Measurements from ENCODE around the gene PTBP3. TPM values are rescaled to one million over a fixed set of nuclear protein-coding genes. Genes with fewer than 3 reads are reported as not detected.

PTBP3 gene
- polyA plus RNA-seq, 2 of the 4 experiments (the other 2 are of a cell fraction) = 55.7 to 105 TPM

DNA sequence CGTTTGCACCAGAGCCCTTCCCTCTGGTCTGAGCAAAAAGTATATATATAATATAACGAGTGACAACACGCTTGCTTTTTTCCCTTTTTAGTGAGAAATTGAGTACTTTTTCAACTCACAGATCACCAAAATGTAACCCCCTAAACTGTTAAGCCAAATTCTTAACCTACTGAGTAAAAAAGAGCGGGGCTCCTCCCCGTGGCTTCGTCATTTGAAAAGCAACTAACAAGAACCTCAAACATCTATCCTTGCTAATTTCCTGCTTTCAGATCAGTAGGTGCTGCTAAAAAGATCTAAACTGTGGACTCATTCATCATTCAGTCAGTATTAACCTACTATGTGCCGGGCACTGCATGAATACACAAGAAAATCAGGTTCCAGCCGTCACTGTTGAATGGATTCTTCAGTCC is 1.0 kb upstream of the PTBP3 start:
- CTCF ChIA-PET = interaction anchor here (1.0 to 2.7 kb wide), 14 partner anchors 17 to 575 kb away, joined by 3 to 19 read pairs (median 6); no protein-coding TSS in a partner anchor
- Histone ChIP-seq H3K9me3 (no peaks in the 10 kb centered on the region), H3K4me2 (peak overlapping the region; percentile 84), H3K4me3 (peak overlapping the region; percentile 49), H3K4me1 (peaks cover 49% of the 10 kb centered on the region), H3K27ac (peak overlapping the region; percentile 94 to 97)
- DNase-seq (ENCODE audit: low read depth in 1 of 2, low spot score in 1 of 2) = peak in 1 of 2 experiments; percentile 51
- 3% methylated on average over 8 of the region's 8 CpGs for WGBS (ENCODE audit: missing lambda C conversion rate)
- 0 out of 6 replicates have a peak, but pooled peaks of 1 of the 2 experiments have one; percentile 2 for ATAC-seq
- POLR2A ChIA-PET = interaction anchor here (0.8 to 1.9 kb wide), 8 partner anchors 12 to 236 kb away, joined by 4 to 22 read pairs (median 9); partner anchors contain the start of genes HSDL2 and SUSD1
- FAIRE-seq = no peak
- TF ChIP-seq NPAS2 (CRISPR knock-in tag; IDR thresholded peaks at IDR 0.05; ENCODE audit: borderline replicate concordance) = no peak
- TF ChIP-seq RAD21 (conservative IDR thresholded peaks at IDR 0.05 in 1 of 2, IDR thresholded peaks at IDR 0.05 in 1 of 2) = 0 out of 5 replicates have a peak, but pooled peaks of 1 of the 2 experiments have one; percentile 7
- TF ChIP-seq, protein P1, sequence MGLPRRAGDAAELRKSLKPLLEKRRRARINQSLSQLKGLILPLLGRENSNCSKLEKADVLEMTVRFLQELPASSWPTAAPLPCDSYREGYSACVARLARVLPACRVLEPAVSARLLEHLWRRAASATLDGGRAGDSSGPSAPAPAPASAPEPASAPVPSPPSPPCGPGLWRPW (IDR thresholded peaks at IDR 0.05) = no peak

DNA sequence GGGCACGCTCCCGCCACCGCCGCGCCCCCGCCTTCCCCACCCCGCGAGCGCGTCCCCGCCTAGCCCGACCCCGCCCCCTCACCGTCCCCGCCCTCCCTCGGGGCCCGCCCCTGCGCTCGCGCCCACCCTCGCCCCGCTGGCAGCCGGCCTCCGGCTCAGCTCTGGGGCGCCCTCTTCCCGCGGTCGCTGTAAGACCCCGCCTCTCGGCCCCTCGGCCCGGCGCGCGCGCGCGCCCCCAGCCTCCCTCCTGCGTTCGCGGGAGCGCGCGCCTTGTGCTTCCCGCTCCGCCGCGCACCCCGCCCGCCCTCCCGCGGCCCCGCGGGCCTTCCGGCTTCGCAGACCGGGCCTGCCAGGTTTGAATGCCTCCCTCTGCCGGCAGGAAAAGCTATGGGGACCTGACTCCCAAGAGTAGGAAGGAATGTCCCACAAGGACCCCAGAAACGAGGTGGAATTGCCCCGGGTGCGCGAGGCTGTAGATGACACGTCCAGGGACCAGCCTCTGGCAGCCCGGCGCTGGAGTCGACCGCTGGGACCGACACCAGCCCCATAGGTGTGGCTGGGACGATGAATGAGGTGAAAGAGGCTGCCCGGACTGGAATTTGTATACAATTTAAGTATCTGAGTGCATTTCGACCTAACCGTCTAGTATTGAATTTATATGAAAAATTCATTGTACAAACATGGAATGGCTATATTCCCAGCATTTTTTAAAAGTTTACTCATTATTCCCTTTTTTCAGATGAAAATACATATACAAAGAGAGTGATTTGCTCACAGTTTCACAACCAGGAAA is 416 bp upstream of the PTBP3 start:
- 1% methylated on average over 13 of the region's 72 CpGs for WGBS (ENCODE audit: missing lambda C conversion rate)
- POLR2A ChIA-PET = interaction anchor here (0.6 to 1.9 kb wide), 21 partner anchors 8 to 246 kb away, joined by 3 to 22 read pairs (median 5); partner anchors contain the start of genes HSDL2 and SUSD1
- ATAC-seq (peak; percentile 68 to 78), DNase-seq (ENCODE audit: low read depth in 1 of 2, low spot score in 1 of 2) (peak; percentile 90 to 95), FAIRE-seq (no peak)
- peak overlapping the region; percentile 97 for H3K27ac ChIP-seq
- peak overlapping the region; percentile 84 for H3K4me2 ChIP-seq
- peaks cover 44% of the 10 kb centered on the region for H3K4me1 ChIP-seq
- no peaks in the 10 kb centered on the region for H3K9me3 ChIP-seq
- CTCF ChIA-PET = interaction anchor here (0.5 to 2.5 kb wide), 37 partner anchors 9 to 574 kb away, joined by 3 to 19 read pairs (median 4); no protein-coding TSS in a partner anchor
- H3K4me3 ChIP-seq = peak overlapping the region; percentile 81
- TF ChIP-seq, protein P2, sequence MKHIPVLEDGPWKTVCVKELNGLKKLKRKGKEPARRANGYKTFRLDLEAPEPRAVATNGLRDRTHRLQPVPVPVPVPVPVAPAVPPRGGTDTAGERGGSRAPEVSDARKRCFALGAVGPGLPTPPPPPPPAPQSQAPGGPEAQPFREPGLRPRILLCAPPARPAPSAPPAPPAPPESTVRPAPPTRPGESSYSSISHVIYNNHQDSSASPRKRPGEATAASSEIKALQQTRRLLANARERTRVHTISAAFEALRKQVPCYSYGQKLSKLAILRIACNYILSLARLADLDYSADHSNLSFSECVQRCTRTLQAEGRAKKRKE (CRISPR knock-in tag; IDR thresholded peaks at IDR 0.05; ENCODE audit: low read depth) = no peak
- TF ChIP-seq RAD21 (conservative IDR thresholded peaks at IDR 0.05 in 1 of 2, IDR thresholded peaks at IDR 0.05 in 1 of 2) (peak; percentile 31 to 77), PHF8 (IDR thresholded peaks at IDR 0.05; ENCODE audit: borderline replicate concordance, low read depth) (peak; percentile 42; the same call in 1 of the 2 replicates), POLR2A (IDR thresholded peaks at IDR 0.05; ENCODE audit: low read length) (peak; percentile 56), KDM1A (IDR thresholded peaks at IDR 0.05; ENCODE audit: low read depth) (no peak), SMC3 (IDR thresholded peaks at IDR 0.05) (peak; percentile 78)
- TF ChIP-seq, protein P3, sequence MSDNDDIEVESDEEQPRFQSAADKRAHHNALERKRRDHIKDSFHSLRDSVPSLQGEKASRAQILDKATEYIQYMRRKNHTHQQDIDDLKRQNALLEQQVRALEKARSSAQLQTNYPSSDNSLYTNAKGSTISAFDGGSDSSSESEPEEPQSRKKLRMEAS (IDR thresholded peaks at IDR 0.05) = peak; percentile 40; the same call in 1 of the 2 replicates
- TF ChIP-seq, protein P4, sequence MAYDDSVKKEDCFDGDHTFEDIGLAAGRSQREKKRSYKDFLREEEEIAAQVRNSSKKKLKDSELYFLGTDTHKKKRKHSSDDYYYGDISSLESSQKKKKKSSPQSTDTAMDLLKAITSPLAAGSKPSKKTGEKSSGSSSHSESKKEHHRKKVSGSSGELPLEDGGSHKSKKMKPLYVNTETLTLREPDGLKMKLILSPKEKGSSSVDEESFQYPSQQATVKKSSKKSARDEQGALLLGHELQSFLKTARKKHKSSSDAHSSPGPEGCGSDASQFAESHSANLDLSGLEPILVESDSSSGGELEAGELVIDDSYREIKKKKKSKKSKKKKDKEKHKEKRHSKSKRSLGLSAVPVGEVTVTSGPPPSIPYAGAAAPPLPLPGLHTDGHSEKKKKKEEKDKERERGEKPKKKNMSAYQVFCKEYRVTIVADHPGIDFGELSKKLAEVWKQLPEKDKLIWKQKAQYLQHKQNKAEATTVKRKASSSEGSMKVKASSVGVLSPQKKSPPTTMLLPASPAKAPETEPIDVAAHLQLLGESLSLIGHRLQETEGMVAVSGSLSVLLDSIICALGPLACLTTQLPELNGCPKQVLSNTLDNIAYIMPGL (CRISPR knock-in tag; IDR thresholded peaks at IDR 0.05; ENCODE audit: borderline replicate concordance) = no peak
- TF ChIP-seq, protein P5, sequence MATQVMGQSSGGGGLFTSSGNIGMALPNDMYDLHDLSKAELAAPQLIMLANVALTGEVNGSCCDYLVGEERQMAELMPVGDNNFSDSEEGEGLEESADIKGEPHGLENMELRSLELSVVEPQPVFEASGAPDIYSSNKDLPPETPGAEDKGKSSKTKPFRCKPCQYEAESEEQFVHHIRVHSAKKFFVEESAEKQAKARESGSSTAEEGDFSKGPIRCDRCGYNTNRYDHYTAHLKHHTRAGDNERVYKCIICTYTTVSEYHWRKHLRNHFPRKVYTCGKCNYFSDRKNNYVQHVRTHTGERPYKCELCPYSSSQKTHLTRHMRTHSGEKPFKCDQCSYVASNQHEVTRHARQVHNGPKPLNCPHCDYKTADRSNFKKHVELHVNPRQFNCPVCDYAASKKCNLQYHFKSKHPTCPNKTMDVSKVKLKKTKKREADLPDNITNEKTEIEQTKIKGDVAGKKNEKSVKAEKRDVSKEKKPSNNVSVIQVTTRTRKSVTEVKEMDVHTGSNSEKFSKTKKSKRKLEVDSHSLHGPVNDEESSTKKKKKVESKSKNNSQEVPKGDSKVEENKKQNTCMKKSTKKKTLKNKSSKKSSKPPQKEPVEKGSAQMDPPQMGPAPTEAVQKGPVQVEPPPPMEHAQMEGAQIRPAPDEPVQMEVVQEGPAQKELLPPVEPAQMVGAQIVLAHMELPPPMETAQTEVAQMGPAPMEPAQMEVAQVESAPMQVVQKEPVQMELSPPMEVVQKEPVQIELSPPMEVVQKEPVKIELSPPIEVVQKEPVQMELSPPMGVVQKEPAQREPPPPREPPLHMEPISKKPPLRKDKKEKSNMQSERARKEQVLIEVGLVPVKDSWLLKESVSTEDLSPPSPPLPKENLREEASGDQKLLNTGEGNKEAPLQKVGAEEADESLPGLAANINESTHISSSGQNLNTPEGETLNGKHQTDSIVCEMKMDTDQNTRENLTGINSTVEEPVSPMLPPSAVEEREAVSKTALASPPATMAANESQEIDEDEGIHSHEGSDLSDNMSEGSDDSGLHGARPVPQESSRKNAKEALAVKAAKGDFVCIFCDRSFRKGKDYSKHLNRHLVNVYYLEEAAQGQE (IDR thresholded peaks at IDR 0.05) = no peak
- TF ChIP-seq, protein P6, sequence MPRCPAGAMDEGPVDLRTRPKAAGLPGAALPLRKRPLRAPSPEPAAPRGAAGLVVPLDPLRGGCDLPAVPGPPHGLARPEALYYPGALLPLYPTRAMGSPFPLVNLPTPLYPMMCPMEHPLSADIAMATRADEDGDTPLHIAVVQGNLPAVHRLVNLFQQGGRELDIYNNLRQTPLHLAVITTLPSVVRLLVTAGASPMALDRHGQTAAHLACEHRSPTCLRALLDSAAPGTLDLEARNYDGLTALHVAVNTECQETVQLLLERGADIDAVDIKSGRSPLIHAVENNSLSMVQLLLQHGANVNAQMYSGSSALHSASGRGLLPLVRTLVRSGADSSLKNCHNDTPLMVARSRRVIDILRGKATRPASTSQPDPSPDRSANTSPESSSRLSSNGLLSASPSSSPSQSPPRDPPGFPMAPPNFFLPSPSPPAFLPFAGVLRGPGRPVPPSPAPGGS (IDR thresholded peaks at IDR 0.05) = peak; percentile 16; the same call in 1 of the 3 replicates
- TF ChIP-seq, protein P7, sequence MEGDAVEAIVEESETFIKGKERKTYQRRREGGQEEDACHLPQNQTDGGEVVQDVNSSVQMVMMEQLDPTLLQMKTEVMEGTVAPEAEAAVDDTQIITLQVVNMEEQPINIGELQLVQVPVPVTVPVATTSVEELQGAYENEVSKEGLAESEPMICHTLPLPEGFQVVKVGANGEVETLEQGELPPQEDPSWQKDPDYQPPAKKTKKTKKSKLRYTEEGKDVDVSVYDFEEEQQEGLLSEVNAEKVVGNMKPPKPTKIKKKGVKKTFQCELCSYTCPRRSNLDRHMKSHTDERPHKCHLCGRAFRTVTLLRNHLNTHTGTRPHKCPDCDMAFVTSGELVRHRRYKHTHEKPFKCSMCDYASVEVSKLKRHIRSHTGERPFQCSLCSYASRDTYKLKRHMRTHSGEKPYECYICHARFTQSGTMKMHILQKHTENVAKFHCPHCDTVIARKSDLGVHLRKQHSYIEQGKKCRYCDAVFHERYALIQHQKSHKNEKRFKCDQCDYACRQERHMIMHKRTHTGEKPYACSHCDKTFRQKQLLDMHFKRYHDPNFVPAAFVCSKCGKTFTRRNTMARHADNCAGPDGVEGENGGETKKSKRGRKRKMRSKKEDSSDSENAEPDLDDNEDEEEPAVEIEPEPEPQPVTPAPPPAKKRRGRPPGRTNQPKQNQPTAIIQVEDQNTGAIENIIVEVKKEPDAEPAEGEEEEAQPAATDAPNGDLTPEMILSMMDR (IDR thresholded peaks at IDR 0.05) = peak; percentile 68

Measured in A549 (cell line).